GM11168 (cell line): ENCODE data around the gene EPHX1.

Experiments
- in situ Hi-C: fragments of 300-500 bp; cut with MboI; formaldehyde crosslinking; loops from one replicate; pipeline ENCODE4 v1.12.0; 2022; ENCODE audit warnings: low sequenced_read_pairs; ENCODE audit not compliant: unreplicated experiment

Gene EPHX1

DNA sequence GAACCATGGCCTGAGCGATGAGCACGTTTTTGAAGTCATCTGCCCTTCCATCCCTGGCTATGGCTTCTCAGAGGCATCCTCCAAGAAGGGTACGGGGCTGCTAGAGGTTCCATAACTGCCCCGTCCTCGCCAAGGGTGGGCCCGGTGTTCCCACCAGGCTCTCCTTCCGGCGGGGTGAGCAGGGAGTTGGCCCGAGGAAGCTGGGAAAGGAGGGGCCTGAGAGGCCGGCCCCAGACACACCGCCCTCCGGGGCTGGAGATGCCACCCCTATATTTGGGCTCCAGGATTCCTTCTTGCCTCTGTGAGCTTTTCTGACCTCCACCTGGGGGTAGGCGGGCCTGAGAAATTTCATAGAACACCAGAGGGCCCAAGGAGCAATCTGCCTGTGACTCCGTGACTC, 28.9 kb downstream of the EPHX1 start:
- in situ Hi-C loops: no loop called here

DNA sequence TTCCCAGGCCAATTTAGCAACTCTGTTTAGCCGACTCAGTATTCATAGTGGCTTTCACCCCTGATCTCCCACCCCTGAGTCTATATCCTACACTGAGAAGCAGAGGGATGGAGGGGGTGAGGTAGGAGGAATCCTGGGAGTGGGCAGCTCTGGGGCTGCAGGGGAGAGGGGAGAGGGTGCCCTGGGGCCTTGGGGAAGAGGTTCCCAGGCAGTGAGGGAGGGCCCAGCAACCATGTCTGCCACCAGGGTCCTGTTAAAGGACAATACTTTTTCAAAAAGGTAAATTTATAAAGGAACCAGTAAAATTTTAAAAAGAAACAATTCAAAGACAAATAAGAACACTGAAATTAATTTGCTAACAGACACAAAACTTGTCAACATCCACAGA, 30.3 kb downstream of the EPHX1 start:
- in situ Hi-C loops: no loop called here

DNA sequence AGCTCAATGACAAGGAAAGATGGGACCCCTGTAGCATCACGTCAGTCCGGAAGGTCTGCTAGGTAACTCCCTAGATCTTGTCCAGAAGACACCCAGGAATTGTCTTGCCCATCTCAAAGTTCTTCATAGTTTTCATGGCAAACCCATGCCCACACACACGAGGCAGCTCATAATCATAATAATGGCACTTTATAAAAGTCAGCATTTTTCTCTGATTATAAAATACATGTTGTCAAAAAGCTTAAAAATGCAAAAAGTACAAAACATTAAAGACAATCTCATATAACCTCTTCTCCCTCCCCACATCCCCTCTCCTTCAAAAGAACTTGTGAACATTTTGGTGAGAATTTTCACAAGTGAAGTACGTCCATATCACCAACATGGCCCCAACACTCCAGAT, 30.8 kb downstream of the EPHX1 start:
- in situ Hi-C loops: no loop called here

DNA sequence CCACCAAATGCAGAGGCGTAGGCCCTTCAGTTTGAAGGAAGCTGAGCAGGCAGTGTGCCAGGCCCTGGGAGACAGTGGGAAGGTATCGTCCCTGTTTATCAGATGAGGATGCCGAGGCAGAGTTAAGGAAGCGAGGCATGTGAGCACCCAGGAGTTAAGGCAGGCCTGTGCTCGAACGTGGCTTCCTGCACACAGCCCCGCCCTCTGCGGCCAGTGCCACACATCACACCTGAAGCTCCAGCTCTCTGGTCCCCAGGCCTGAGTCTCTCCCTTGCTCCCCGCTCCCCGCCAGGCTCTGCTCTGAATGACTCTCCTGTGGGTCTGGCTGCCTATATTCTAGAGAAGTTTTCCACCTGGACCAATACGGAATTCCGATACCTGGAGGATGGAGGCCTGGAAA, 32.1 kb downstream of the EPHX1 start:
- in situ Hi-C loops: no loop called here

DNA sequence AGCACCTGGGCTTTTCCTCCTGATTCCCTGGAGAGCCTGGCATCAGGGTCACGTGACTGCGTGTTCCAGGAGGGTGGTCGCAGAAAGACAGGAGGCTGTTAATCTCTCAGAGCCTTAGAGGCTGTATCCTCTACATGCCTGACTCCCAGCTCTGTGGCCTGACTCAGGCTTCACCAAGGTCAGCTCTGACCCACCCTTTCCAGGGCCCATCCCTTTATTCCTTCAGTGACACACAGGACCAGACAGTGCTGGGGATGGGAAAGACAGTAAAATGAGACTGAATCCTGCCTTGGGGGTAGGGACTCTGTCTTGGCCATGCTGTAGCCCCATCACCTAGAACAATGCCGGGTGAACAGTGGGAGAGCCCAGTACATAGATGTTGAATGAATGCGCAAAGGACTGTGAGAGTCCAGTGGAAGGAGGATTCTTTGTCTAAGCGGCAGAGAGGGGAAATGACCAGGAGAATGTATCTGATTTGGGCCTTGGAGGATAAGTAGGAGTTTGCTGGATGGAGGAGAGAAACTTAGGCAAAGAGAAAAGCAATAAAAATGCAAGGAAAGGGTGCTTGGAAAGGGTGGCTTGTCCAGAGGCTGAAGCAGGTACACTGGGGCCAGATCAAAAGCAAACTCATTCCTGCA, 33.0 kb downstream of the EPHX1 start:
- in situ Hi-C loops: no loop called here

DNA sequence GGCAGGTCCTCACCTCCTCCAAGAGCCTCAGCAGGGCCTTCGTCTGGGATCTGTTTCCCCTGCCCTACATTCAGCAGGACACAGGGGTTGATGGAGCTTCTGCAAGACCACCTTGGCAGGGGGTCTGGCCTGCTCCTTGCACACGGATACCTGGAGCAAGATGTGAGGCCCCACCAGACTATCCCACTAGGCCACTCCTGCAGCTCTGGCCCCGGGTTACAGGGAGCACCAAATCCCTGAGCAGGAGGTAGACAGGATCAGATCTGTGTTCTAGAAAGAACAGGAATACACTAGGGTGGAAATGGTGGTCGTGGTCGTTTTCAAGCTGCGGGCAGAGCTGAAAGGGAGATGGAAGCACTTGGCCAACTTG, 33.5 kb downstream of the EPHX1 start:
- in situ Hi-C loops: no loop called here

DNA sequence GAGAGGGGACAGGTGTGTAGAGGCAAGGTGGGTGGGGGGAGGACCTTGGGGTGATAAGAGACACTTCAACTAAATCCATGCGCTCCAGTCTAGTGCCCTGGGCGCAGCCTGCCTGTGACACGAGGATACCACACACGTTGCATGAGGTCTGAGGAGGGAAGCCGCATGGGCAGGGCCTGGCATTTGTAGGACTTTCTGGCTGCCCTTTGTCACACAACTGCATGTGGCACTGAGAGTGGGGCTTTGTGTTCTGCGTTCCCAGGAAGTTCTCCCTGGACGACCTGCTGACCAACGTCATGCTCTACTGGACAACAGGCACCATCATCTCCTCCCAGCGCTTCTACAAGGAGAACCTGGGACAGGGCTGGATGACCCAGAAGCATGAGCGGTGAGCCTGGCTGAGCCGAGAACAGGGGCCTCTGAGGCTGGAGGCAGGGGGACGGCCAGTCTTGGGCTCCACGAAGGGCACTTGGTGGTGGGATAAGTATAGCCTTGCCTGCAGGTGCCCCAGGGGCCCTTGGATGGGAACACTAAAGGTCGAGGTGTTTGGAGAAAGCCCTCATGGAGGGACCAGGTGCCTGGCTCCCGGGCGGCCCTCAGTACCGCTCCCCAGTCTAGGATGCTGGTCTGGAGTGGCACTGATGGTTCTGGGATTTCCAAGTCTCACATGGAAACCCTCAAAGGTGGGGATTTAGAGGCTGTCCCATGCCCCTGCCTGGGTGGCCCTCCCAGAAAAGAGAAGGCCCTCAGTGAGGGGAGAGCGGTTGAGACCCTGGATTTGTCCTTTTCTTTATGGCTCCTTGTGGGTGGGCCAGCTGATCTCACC, 34.5 kb downstream of the EPHX1 start:
- in situ Hi-C loops: no loop called here

DNA sequence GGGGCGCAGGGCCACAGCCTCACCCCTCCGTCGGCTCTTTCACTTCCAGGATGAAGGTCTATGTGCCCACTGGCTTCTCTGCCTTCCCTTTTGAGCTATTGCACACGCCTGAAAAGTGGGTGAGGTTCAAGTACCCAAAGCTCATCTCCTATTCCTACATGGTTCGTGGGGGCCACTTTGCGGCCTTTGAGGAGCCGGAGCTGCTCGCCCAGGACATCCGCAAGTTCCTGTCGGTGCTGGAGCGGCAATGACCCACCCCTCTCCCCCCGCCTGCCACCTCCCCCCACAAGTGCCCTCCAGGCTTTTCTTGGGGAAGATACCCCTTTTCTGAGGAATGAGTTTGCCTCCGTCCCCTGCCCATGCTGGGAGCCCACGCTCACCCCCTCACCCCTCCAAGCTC, 35.2 kb downstream of the EPHX1 start:
- in situ Hi-C loops: no loop called here

DNA sequence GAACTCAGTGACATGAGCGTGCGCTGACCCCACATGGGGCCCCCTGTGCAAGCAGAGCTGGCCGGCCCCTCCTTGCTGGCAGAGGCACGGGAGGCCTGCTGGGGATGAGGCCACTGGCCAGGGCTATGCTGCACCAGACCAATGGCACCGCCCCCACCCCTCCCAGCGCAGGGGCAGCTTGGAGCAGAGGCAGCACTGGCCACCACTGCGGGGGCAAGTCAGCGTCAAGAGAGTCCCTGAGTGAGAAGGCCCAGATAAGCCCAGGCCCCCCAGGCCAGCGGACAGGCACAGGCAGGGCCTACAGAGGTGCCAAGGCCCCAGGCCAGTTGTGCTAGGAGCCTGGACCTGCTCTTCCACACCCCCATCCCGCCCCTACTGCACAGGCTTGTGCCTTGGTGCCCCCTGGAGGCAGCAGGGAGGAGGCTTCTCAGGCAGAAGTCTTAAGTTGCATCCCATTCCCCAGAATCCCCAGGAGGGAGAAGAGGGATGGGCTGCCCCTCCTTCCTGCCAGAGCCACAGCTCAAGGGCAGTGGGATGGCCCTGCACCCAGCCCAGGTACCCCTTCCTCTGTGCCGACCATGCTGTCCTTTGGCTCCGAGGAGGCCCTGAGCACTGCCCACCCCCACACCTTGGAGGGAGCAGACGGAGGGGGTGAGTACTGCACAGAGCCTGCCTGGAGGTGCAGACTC, 35.8 kb downstream of the EPHX1 start:
- in situ Hi-C loops: no loop called here

DNA sequence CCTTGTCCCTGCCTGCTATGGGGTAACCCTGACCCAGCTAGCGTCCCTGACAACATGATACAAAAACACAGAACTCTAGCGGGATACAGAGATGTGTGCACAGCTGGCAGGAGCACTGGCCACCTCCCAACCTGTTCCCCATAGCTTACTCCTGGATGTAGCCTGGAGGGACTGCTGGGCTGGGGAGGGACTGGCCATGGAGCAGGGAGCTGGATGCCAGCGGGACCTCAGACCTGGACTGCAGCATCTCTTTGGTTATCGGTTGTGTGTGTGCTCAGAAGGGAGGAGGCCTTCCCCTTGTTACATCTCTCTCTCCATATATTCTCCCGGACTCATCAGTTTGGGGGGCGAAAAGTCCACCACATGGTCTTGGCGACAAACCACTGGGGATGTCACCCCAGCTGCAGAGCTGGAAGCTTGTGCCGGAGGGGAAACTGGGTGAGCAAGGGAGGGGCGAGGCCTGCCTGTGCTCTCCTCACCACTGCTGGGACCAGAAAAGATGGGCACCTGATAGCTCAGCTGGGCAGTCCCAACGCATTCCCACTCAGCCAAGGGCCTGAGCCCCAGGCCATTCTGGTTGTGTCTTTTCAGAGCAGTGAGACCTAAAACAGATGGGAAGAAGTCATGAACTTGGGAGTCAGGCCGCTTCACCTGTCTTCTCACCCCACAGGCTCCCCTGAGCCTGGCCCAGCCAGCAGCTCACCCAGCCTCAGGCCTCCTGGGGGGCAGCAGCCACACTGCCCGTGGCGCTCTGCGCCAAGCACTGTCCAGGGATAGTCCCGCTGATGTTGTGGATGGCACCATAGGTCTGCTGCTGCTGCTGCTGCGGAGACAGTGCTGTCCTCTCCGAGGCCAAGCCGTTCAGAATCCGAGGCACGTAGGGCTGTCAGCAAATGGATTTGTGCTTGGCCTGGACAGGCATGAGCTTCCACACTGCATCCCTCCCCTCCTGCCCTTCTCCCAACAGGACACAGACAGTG, 36.7 kb downstream of the EPHX1 start:
- in situ Hi-C loops: no loop called here

DNA sequence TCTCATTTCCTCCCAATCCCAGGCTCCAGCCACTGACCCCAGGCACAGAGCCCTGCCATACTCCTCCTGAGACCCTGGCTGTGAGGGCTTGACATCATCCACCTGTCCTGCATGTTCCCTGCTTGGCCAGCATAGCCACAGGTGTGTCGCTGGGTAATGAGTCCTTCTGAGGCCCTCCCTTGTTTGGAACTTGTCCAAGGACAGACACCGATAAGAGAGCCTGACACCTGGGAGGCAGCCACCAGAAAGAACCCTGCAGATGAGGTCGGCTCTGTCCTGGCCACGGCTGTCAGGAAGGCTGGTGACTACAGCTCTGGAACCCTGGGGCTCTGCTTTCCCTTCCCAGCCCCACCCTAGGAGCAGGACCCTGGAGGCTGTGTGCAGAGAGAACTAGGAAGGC, 37.7 kb downstream of the EPHX1 start:
- in situ Hi-C loops: no loop called here

DNA sequence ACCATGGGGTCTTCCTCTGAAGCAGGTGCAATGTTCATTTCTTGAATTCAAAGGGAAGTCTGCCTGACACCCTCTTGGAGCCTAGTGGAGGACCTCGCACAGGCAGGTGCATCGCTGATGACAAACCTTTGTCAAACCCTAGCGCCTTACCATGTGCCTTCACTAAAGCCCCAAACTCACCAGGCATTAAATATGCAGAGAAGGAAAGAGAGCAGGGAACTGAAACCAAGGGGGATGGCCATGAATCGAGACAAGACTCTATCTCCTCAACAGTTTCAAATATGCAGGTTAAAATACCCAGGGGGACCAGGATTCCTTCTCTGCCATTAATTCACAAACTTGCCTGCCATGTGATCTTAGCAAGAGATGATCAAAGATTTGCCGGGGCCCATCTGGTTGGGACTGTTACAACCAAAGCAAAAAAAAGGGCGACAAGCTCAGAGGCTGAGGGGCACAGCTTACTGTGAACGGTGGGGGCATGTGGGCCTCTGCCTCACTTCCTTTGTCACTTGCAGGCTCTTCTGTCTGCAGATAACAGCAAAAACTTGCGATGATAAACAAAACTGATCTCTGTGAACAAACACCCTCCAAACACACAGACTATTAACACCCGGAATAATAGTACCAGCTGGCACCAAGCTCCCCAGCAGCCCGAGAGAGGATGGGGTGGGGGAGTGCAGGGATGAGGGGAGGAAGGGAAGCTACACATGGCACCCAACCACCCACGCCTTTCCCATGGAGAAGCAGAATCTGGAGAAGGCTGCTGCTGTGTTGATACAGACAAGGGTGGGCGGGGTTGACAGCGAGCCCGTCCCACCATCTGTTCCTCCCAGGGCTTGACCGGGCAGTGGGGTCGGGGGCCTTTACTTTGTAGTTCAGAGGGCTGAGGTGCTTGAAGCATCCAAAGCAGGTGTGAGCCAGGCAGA, 38.4 kb downstream of the EPHX1 start:
- in situ Hi-C loops: no loop called here

DNA sequence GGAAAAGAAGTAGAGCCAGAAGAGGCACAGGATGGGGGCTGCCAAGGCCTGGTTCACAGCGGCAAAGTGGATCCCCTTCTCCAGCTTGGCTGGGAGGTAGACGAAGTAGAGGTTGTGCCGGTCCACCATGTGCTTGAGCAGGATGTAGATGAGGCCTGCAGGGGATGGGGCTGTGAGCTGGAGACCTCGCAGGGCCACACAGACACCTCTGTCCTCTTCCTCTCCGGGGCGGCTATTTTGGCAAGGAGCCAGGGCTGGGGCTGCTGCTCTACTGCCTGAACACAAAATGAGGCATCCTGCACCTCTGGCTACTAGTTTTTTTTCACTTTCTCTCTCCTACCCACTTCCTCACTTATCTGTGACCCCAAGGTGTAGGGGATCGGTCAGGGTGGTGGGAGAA, 40.0 kb downstream of the EPHX1 start:
- in situ Hi-C loops: no loop called here

DNA sequence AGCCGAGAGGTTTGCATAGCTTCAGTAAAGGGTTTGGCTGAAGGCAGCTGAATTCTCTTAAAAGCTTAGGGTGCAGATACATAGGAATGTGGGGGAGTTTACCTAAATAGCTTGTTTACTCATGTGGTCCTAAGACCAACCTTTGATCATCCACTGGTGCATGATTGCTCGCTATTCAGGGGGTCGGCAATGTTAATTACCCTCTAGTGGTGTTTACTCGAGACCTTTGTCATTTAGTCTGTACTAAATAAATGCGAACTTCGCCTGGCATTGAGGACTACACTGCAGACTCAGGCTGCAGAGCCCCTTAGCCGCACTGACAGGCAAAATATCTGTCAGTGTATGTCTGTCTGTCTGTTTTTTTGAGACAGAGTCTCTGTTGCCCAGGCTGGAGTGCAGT, 40.4 kb downstream of the EPHX1 start:
- in situ Hi-C loops: no loop called here

DNA sequence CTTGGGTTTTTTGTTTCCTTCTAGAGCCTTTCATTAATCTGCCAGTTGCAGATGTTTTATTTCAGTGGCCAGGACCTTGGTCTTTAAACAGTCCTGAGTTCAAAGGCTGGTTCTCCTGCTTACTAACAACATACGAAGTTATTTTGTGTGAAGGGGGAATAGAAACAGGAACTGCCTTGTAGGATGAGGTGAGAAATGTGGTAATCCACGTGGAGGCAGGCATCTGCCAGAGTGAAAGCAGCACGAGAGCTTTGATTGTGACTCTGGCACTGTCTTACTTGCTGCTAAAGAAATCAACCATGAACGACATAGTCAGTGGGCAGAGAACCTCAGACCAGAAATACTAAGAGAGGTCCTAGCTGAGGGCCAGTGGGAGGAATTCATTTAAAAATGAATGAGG, 41.9 kb downstream of the EPHX1 start:
- in situ Hi-C loops: no loop called here

DNA sequence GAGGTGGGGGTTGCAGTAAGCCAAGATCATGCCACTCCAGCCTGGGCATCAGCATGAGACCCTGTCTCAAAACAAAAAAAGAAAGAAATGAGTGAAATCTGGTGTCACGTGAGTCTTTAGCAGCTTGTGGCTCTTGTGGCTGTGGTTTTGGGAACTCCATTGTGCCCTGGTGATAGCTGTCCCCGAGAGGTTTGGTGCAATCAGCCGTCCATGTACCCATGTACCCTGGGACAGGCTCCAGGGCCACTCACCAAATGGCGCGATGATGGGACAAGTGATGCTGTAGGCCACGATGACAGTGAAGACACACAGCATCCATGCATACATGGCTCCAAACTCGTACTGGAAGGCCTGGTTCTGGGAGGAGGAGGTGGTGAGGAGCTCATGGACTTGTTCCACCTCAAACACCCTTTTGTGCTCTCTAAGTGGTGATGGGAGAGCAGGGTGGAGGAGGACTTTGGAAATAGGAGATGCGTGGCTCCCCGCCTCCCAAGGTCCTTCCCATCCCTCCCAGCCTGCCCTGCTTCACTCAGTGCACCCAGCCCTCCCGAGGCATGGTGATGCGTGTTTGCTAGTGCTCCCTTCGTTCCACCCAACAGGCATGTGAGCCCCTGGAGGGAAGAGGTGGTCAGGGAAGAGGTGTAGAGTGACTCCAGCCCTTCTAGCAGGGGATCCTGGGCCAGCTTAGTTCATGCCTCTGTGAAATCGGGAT, 42.6 kb downstream of the EPHX1 start:
- in situ Hi-C loops: no loop called here

DNA sequence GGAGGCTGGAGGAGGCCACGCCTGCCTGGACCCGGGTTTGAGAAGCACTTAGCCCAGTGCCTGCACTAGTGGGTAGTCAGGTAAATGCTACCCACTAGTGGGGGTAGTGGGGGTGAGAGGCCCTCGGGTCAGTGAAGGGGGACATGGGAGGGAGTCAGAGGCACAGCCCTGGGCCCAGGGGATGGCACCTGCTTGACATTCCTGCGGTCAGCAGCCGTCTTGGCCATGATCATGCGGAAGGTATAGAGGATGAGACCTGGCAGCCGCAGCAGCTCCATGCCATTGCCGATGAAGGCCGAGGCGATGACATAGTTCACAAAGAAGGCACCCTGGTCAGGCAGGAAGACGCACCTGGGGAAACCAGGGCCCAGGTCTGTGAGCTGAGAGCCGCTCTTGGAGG, 43.5 kb downstream of the EPHX1 start:
- in situ Hi-C loops: no loop called here

DNA sequence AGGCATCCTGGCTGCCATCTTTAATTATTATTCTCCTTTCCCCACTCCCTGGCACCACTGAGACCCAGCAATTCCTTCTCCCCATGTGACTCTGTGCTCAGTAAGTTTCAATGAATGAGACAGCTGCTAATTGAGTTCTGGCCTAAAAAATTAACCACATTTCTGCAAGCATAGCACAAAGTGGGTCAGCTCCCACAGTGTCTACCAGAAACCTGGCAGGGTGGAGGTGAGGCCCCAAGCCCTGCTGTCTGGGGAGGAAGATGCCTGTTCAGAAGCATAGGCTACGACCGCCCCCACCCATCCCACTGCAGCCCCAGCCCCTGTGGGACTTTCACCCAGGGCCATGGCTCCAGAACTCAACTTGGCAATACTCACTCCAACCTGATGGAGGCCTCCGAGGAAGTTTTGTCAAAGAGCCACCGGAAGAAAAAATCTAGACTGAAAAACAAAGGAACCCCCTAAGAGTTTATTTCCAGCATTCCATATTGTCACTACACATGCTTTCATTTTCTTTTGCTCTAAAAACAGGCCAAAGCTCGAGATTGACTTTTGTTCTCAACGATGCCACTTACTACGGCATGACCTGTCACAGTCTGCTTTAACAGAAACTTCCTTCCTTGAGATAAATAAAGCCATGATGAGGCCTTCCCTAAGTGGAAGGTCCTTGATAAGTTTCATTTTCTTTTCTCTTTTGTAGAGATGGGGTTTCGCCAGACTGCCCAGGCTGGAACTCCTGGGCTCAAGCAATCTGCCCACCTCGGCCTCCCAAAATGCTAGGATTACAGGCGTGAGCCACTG, 45.8 kb downstream of the EPHX1 start:
- in situ Hi-C loops: no loop called here
